HEK293 (cell line): ENCODE data around the gene HDLBP.

Experiments used
- CTCF ChIP-seq: fragments of 450-650 bp; formaldehyde crosslinking; IDR thresholded peaks from 2 replicates; pipeline ENCODE4 v1.5.1; 2016; ENCODE audit warnings: missing biosample characterization, missing genetic modification characterization
- HOXA7 ChIP-seq: sonication (generic); formaldehyde crosslinking; IDR thresholded peaks from 2 replicates; pipeline ENCODE4 v1.8.1; 2022; ENCODE audit warnings: missing genetic modification reagents, borderline replicate concordance
- SCRT2 ChIP-seq: fragments of 450-650 bp; formaldehyde crosslinking; IDR thresholded peaks from 2 replicates; pipeline ENCODE4 v1.5.1; 2016; ENCODE audit warnings: missing biosample characterization, missing genetic modification characterization
- ZBTB7A ChIP-seq: fragments of 450-650 bp; formaldehyde crosslinking; IDR thresholded peaks from 2 replicates; pipeline ENCODE4 v1.5.1; 2016; ENCODE audit warnings: low read depth, missing biosample characterization, missing genetic modification characterization
- ZNF24 ChIP-seq: fragments of 450-650 bp; formaldehyde crosslinking; IDR thresholded peaks from 2 replicates; pipeline ENCODE4 v1.5.1; 2016; ENCODE audit warnings: missing biosample characterization, missing genetic modification characterization
- ZNF423 ChIP-seq: fragments of 450-650 bp; formaldehyde crosslinking; IDR thresholded peaks from 2 replicates; pipeline ENCODE4 v1.5.1; 2016; ENCODE audit warnings: missing biosample characterization, missing genetic modification characterization
- ZNF670 ChIP-seq: fragments of 450-650 bp; formaldehyde crosslinking; IDR thresholded peaks from 2 replicates; pipeline ENCODE4 v1.5.1; 2016; ENCODE audit warnings: missing biosample characterization, missing genetic modification characterization, low read depth
- ZNF76 ChIP-seq: fragments of 450-650 bp; formaldehyde crosslinking; IDR thresholded peaks from 2 replicates; pipeline ENCODE4; 2016; ENCODE audit warnings: low read depth, missing biosample characterization, missing genetic modification characterization, borderline replicate concordance

GRCh38 chr2:241235859-241236593 is 79.4 kb downstream of the HDLBP start:
- TF ChIP-seq ZNF76 (tag by site-specific recombination) = no peak
- no peak for TF ChIP-seq CTCF
- no peak for TF ChIP-seq ZNF24
- no peak for TF ChIP-seq HOXA7 (CRISPR knock-in tag)
- TF ChIP-seq ZBTB7A (tag by site-specific recombination) = no peak
- no peak for TF ChIP-seq ZNF670 (tag by site-specific recombination)
- TF ChIP-seq ZNF423 (tag by site-specific recombination) = no peak
- no peak for TF ChIP-seq SCRT2 (tag by site-specific recombination)
